VCaP (cell line): ENCODE results near the gene NPB.

Experiments
- H3K27ac ChIP-seq: fragments of 450-650 bp; 2 replicates; pipeline ENCODE4 v1.5.1; 2017
- TF ChIP-seq, protein P1 (sequence below): fragments of 450-650 bp; conservative IDR thresholded peaks from 2 replicates; pipeline ENCODE4 v1.5.1; 2017; ENCODE audit warnings: mild to moderate bottlenecking, moderate library complexity

NPB gene

GRCh38 chr17:81867170-81867990 lies 34.7 kb upstream of the NPB start:
- peak overlapping the region; percentile 100 for H3K27ac ChIP-seq

GRCh38 chr17:81867991-81868673 lies 33.9 kb upstream of the NPB start:
- H3K27ac ChIP-seq = peak overlapping the region; percentile 100
- TF ChIP-seq, protein P1, sequence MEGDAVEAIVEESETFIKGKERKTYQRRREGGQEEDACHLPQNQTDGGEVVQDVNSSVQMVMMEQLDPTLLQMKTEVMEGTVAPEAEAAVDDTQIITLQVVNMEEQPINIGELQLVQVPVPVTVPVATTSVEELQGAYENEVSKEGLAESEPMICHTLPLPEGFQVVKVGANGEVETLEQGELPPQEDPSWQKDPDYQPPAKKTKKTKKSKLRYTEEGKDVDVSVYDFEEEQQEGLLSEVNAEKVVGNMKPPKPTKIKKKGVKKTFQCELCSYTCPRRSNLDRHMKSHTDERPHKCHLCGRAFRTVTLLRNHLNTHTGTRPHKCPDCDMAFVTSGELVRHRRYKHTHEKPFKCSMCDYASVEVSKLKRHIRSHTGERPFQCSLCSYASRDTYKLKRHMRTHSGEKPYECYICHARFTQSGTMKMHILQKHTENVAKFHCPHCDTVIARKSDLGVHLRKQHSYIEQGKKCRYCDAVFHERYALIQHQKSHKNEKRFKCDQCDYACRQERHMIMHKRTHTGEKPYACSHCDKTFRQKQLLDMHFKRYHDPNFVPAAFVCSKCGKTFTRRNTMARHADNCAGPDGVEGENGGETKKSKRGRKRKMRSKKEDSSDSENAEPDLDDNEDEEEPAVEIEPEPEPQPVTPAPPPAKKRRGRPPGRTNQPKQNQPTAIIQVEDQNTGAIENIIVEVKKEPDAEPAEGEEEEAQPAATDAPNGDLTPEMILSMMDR = no peak

More at GRCh38 chr17:81867170-81867990, 34.7 kb upstream of the NPB start:
- TF ChIP-seq, protein P1 = no peak

DNA sequence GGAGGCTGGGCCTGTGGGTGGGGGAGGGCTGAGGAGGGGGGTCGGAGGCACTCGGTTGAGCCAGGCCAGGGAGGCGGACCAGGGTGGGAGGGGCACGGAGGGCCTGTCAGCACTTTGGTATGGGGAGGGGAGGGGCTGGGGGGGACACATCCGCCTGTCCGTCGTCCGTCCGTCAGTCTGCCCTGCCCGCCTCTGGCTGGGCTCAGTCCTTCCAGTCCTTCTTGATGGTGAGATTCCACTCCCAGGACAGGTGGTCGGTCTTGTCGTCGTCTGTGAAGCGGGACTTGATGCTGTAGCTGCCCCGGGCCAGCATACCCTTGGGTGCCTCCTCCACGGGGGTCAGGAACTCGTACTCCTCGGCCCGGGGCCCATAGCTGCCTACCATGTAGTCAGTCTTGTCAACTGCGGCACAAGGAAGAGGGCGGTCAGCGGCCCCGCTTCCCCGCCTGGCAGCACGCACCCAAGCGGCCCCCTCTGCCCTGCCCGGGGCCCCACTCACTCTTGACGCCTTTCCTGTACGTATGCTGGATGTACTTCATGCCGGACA lies 33.3 kb upstream of the NPB start:
- H3K27ac ChIP-seq = peak overlapping the region; percentile 100
- TF ChIP-seq, protein P1 = no peak

DNA sequence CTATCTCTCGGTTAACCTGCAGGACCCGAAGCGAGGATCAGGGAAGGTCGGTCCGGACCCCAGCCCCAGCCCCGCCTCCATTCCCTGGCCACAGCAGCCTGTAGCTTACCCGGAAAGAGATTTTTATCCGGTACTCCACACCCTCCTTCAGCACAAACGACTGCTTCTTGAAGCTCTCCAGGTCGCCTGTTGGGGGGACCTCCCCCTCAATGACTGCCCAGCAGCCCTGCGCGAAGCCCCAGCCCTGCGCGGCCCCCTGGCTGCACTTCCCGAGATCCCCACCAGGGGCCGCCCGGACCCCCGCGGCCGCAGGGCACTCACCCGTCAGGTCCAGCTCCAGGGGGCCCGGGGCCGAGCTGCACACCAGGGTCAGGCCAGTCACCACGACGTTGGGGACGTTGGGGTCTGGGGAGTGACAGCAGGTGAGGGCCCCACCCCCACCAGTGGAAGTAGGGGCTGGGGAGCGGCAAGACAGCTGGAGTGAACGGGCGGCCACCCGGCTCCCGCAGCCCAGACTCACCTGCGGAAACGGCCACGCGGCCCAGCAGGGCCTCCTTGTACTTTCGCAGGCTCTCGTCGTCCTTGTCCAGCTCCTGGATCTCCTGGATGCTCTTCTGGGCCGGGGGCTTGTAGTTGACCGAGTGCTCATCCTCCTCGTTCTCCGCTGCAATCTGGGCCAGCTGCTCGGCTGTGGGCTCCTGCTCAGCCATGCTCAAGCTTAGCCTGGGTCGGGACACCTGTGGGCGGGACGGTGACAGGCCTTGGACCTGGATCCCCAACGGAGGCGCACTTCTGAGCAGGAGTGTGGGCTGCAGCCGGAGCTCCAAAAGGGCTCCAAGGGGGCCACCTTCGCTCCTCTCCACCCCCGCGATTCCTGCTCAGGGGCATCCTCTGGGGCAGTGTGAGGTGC lies 32.6 kb upstream of the NPB start:
- TF ChIP-seq, protein P1 = peak; percentile 90
- H3K27ac ChIP-seq = peak overlapping the region; percentile 100

GRCh38 chr17:81870131-81870980 lies 31.7 kb upstream of the NPB start:
- H3K27ac ChIP-seq = peak overlapping the region; percentile 100
- TF ChIP-seq, protein P1 = no peak

DNA sequence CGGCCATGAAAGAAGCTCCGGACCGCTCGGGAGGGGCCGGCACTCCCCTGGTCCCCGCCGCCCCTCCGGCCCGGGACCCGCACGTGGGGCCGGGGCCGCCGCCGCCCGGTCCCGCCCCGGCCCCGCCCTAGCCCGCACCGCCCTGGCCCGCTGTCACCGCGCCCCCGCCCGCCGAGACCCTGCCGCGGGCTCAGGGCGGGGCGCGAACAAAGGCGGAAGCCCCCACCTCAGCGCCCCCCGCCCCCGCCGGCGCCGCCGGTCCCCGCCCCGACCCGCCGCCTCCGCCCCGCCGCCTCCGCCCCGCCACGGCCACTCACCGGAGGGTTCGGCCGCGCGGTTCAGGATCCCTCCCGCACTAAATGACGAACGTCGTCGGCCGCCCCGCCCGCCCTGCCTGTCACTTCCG lies 31.1 kb upstream of the NPB start, which contains the start of gene ARHGDIA:
Gene ARHGDIA, minus strand, starts transcription at position 357 of the 406 bp plus-strand sequence. CDS start 1,407 bp downstream, outside the sequence.
- TF ChIP-seq, protein P1 = no peak
- H3K27ac ChIP-seq = peak within 1 kb of the TSS; percentile 100
